Gastrocnemius medialis (tissue), 4 donors: ENCODE data around the gene SPOCK1. TPM values are rescaled to one million over a fixed set of nuclear protein-coding genes. Genes with fewer than 3 reads are reported as not detected.

ENCODE experiments used
- ATAC-seq, 2 donors: fragments of 150-250 bp; one replicate each; pipeline ENCODE4 v1.9.1; 2016
- DNase-seq, 2 donors: peaks; one replicate each; pipeline ENCODE4 v3.0.0-alpha.2; 2019
- H3K27ac ChIP-seq, 4 donors: fragments of 200-600 bp; sonication (generic); 1 replicate in 1 of 4; 2 replicates in 3 of 4; pipeline ENCODE4 v1.5.1; 2016 to 2018; ENCODE audit warnings: mild to moderate bottlenecking in 2 of 4, moderate library complexity in 1 of 4
- H3K27me3 ChIP-seq, 3 donors: fragments of 200-600 bp; sonication (generic) in 2 of 3; 1 replicate in 1 of 3; 2 replicates in 2 of 3; pipeline versions ENCODE4 v1.5.1 to v1.6.0; 2016 to 2019; ENCODE audit warnings: mild to moderate bottlenecking in 1 of 3, moderate library complexity in 1 of 3
- H3K36me3 ChIP-seq, 2 donors: fragments of 200-600 bp; sonication (generic) in 1 of 2; one replicate each; pipeline ENCODE4 v1.5.1; 2017 to 2018
- H3K4me1 ChIP-seq, 2 donors: fragments of 200-600 bp; sonication (generic) in 1 of 2; one replicate each; pipeline ENCODE4 v1.5.1; 2016 to 2017; ENCODE audit warnings: mild to moderate bottlenecking in 2 of 2
- H3K4me3 ChIP-seq, 4 donors: fragments of 200-600 bp; sonication (generic) in 3 of 4; 1 replicate in 1 of 4; 2 replicates in 3 of 4; pipeline ENCODE4 v1.5.1; 2016 to 2019; ENCODE audit warnings: mild to moderate bottlenecking in 2 of 4
- H3K9me3 ChIP-seq, 3 donors: fragments of 200-600 bp; sonication (generic) in 2 of 3; 1 replicate in 1 of 3; 2 replicates in 2 of 3; pipeline ENCODE4 v1.5.1; 2016 to 2019
- POLR2A ChIP-seq, 2 donors: fragments of 450-650 bp; IDR thresholded peaks; one replicate each; pipeline ENCODE4 v1.6.1; 2017; ENCODE audit warnings: antibody characterized with exemption in 2 of 2, mild to moderate bottlenecking in 2 of 2, moderate library complexity in 2 of 2
- in situ Hi-C, 4 donors: fragments of 200-750 bp; cut with MboI; loops; one replicate each; pipeline versions ENCODE4 v1.15.0 to v1.8.0; 2017; ENCODE audit warnings: low sequenced_read_pairs in 4 of 4
- intact Hi-C: fragments of 100-400 bp; cut with DNase I; formaldehyde crosslinking; loops from one replicate; pipeline ENCODE4 v1.15.1; 2023; ENCODE audit warnings: low total_unique reads
- total RNA-seq, 4 donors: library from RNA; depleted of rRNA; stranded (reverse); fragments of >200 nt; gene quantifications; one replicate each; pipeline versions ENCODE4 v1.1.0 to v1.2.3, GENCODE V29; 2016
- TF ChIP-seq, protein P1 (sequence below), 5 experiments: fragments of 450-650 bp in 3 of 5; fragments of 200-600 bp in 2 of 5; sonication (generic) in 2 of 5; IDR thresholded peaks in 4 of 5; conservative IDR thresholded peaks in 1 of 5; 1 replicate in 4 of 5; 2 replicates in 1 of 5; pipeline ENCODE4 v1.5.1; 2016 to 2019; ENCODE audit warnings: antibody characterized with exemption in 5 of 5, mild to moderate bottlenecking in 3 of 5, moderate library complexity in 3 of 5

The SPOCK1 gene
- total RNA-seq, 4 donors from 2014 or later: 5.8 to 33.8 (median 25.3) TPM

DNA sequence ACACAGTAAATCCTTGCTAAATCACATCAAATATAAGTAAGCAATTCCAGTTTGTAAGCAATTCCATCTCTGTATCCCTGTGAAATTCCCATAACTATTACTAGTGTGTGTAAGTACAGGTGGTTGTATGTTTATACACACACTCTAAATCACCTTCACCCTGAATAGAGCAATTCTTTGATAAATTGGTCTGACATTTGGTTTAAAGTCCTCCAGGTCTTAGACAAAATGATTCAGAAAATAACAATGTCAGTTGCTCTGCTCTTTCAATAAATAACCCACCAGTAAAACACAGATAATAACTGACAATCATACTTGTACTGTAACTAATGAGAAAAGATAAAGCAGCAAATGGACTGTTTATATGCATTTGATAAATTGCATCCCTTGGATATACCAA is 226.3 kb downstream of the SPOCK1 start:
- Histone ChIP-seq H3K9me3 (no peaks in the 10 kb centered on the region), H3K36me3 (no peaks in the 10 kb centered on the region), H3K27ac (no peak overlapping the region), H3K27me3 (no peaks in the 10 kb centered on the region), H3K4me3 (no peak overlapping the region), H3K4me1 (no peaks in the 10 kb centered on the region)
- no peak for TF ChIP-seq POLR2A (IDR thresholded peaks at IDR 0.05)
- TF ChIP-seq, protein P1, sequence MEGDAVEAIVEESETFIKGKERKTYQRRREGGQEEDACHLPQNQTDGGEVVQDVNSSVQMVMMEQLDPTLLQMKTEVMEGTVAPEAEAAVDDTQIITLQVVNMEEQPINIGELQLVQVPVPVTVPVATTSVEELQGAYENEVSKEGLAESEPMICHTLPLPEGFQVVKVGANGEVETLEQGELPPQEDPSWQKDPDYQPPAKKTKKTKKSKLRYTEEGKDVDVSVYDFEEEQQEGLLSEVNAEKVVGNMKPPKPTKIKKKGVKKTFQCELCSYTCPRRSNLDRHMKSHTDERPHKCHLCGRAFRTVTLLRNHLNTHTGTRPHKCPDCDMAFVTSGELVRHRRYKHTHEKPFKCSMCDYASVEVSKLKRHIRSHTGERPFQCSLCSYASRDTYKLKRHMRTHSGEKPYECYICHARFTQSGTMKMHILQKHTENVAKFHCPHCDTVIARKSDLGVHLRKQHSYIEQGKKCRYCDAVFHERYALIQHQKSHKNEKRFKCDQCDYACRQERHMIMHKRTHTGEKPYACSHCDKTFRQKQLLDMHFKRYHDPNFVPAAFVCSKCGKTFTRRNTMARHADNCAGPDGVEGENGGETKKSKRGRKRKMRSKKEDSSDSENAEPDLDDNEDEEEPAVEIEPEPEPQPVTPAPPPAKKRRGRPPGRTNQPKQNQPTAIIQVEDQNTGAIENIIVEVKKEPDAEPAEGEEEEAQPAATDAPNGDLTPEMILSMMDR (IDR thresholded peaks at IDR 0.05 in 4 of 5, conservative IDR thresholded peaks at IDR 0.05 in 1 of 5): no peak
- ATAC-seq: no peak
- in situ Hi-C loops (no loop called here), intact Hi-C loops (no loop called here)
- no peak for DNase-seq

DNA sequence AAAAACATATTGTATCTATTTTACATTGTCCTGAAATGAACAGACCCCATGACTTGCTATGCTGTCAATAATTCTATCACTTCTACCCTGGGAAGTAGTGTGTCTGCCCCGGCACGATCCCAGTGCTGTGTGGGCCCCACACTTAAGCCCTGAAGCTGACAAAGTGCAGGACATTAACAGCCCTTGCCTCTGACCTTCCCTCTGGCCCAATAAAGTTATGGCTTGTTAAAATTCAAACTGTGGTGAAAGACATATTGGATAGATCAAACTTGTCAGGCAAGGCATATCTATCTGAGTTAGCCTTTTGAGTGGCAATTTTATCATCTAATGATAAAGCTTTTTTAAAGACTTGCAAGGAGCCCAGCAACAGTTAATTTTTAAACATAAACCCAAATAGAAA is 229.2 kb downstream of the SPOCK1 start:
- no peaks in the 10 kb centered on the region for H3K9me3 ChIP-seq
- no peak overlapping the region for H3K4me3 ChIP-seq
- no peak for DNase-seq
- TF ChIP-seq, protein P1 (IDR thresholded peaks at IDR 0.05 in 4 of 5, conservative IDR thresholded peaks at IDR 0.05 in 1 of 5): no peak
- no peak for TF ChIP-seq POLR2A (IDR thresholded peaks at IDR 0.05)
- in situ Hi-C loops (no loop called here), intact Hi-C loops (no loop called here)
- no peaks in the 10 kb centered on the region for H3K27me3 ChIP-seq
- H3K4me1 ChIP-seq: no peaks in the 10 kb centered on the region
- ATAC-seq: no peak
- no peaks in the 10 kb centered on the region for H3K36me3 ChIP-seq
- no peak overlapping the region for H3K27ac ChIP-seq

DNA sequence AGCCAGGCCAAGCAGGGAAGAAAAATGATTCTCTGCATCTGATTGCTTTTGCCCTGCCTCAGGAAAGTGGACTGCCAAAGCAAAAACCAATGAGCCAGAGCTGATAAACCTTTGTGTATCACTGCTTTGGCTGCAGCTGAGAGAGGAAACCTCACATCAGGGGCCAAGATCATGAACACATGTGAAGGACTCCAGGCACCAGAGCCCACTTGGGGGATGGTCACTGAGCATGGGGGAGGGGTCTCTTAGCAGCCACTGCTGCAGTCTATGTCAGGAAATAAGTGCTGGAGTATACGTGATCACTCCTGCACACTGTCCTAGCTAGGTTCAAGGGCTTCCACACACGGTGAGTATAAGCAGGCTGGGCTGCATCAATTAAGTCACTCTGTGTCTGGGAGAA is 229.9 kb downstream of the SPOCK1 start:
- no peaks in the 10 kb centered on the region for H3K36me3 ChIP-seq
- no peak overlapping the region for H3K27ac ChIP-seq
- ATAC-seq: no peak
- in situ Hi-C loops: no loop called here
- H3K4me1 ChIP-seq: no peaks in the 10 kb centered on the region
- DNase-seq: no peak
- no peaks in the 10 kb centered on the region for H3K9me3 ChIP-seq
- no peak for TF ChIP-seq POLR2A (IDR thresholded peaks at IDR 0.05)
- TF ChIP-seq, protein P1 (IDR thresholded peaks at IDR 0.05 in 4 of 5, conservative IDR thresholded peaks at IDR 0.05 in 1 of 5): no peak
- H3K27me3 ChIP-seq: no peaks in the 10 kb centered on the region
- intact Hi-C loops: no loop called here
- no peak overlapping the region for H3K4me3 ChIP-seq

DNA sequence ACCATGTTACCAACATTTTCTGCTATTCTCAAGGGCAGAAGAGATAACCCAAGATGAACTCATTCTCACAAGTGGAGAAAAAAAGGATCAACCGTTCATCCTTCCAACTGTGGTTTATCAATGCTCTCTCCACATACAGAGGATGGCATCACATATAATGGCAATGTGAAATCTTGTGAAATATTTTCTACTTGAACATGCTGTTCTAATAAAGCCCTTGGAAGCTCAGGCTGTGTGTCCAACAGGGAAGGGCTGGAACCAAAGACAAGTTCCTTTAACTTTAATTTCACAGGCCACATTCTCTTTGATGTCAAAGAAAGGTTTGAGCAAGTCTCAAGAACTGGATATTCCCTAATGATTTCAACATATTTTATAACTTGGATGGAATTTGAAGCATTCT is 230.5 kb downstream of the SPOCK1 start:
- intact Hi-C loops: no loop called here
- in situ Hi-C loops: no loop called here
- H3K27me3 ChIP-seq: no peaks in the 10 kb centered on the region
- no peaks in the 10 kb centered on the region for H3K36me3 ChIP-seq
- ATAC-seq (peak; percentile 49 to 58), DNase-seq (no peak)
- H3K4me1 ChIP-seq: no peaks in the 10 kb centered on the region
- H3K9me3 ChIP-seq: no peaks in the 10 kb centered on the region
- H3K4me3 ChIP-seq: no peak overlapping the region
- no peak for TF ChIP-seq POLR2A (IDR thresholded peaks at IDR 0.05)
- TF ChIP-seq, protein P1 (IDR thresholded peaks at IDR 0.05 in 4 of 5, conservative IDR thresholded peaks at IDR 0.05 in 1 of 5): no peak
- no peak overlapping the region for H3K27ac ChIP-seq

DNA sequence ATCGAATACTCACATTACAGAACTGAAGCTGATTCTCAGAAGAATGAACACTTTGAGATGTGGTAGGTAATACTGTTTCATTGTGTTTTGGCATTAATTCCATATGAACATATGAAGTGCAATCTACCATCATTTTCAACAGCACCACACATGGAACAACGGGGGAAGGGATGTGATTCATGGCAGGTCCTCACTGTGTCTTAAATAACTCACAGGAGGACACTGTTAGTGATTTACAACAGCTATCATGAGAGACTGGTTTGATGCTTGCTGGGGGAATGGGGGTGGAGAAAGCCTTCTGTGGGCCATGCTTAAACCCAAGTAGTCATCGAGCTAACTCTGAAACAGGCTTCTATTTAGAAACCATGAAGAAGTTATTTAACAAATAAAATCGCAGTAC is 232.9 kb downstream of the SPOCK1 start:
- no peak for DNase-seq
- ATAC-seq: no peak
- Histone ChIP-seq H3K4me3 (no peak overlapping the region), H3K9me3 (no peaks in the 10 kb centered on the region), H3K4me1 (no peaks in the 10 kb centered on the region), H3K27ac (no peak overlapping the region), H3K36me3 (no peaks in the 10 kb centered on the region), H3K27me3 (no peaks in the 10 kb centered on the region)
- intact Hi-C loops (no loop called here), in situ Hi-C loops (no loop called here)
- no peak for TF ChIP-seq POLR2A (IDR thresholded peaks at IDR 0.05)
- TF ChIP-seq, protein P1 (IDR thresholded peaks at IDR 0.05 in 4 of 5, conservative IDR thresholded peaks at IDR 0.05 in 1 of 5): no peak
